HG03565 (cell line): ENCODE results near the gene CHRNA3.
"Not testable (repeated sequence)": the region's sequence is repeated elsewhere in the genome, so short reads cannot be mapped to it uniquely, and the experiment has no call there.

Experiments used
- ATAC-seq: cut with Tn5 transposase; IDR thresholded peaks from one replicate; pipeline ENCODE4 v1.9.1; 2021; ENCODE audit warnings: mild to moderate bottlenecking, moderate library complexity; ENCODE audit not compliant: unreplicated experiment

CHRNA3 gene

DNA sequence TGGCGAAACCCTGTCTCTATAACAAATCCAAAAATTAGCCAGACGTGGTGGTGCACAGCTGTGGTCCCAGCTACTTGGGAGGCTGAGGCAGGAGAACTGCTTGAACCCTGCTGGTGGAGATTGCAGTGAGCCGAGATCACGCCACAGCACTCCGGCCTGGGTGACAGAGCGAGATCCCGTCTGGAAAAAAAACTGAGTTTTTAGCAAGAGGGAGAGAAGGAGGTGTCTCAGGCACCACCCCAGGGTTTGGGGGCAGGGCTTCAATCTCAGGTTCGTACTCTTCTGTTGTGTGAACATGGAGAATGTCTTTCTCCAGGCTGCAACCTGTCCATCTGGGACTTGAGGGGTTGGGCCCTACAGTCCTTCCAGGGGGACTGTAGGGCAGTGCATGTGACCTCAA is 2.7 kb downstream of the CHRNA3 start:
- ATAC-seq, result no peak

DNA sequence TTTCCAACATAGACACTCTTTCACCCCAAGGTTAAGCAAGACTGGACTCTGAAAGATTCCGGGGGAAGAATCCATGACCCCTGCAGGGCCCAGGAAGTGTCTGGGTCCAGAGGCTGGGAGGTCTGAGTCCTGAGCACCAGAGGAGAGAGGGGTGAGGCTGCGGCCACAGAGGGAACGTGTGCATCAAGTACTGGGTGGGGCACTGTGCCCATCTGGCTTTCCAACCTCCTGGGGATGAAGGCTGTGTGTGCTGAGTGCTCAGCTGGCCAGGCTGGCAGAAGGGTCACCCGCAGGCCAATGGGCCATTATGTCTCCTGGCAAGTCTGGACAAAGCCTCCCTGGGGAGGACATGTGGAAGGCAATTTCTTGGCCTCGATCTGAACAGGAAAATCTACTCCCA is 3.3 kb downstream of the CHRNA3 start:
- ATAC-seq, result no peak

DNA sequence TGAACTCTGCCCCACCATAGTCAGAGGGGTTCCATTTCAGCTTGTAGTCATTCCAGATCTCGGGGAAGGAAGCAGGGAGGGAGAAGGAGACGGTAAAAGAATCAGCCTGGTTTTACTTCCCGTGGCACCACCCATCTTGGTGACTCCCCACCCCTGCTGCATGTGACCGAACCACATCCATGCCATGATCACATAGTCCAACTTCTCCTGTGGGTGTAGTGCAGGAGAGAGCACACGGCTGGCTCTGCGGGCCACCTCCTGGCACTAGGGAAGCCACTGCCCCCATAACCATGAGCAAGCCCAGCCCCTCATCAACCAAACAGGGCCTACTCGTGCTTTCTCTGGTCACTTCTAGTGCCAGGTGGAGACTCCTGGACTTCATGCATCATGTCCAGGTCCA is 3.7 kb downstream of the CHRNA3 start:
- no peak for ATAC-seq

DNA sequence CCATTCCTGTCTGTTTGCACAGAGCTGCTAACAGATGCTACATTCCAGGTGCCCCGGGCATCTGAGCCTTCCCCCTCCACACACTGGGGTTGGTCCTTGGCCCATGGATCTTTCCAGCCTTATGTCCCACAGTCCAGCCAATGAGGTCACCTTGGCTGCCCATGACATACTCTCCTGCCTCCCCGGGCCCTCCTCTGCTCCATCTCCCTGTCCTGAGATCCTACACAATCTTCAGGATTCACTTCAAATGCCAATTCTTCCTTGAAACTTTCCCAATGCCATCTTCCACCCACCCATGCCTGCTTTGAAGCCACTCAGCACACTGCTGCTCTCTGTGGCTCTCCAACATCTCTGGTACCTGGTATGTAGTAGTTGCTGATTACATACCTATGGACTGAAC is 4.3 kb downstream of the CHRNA3 start:
- no peak for ATAC-seq

DNA sequence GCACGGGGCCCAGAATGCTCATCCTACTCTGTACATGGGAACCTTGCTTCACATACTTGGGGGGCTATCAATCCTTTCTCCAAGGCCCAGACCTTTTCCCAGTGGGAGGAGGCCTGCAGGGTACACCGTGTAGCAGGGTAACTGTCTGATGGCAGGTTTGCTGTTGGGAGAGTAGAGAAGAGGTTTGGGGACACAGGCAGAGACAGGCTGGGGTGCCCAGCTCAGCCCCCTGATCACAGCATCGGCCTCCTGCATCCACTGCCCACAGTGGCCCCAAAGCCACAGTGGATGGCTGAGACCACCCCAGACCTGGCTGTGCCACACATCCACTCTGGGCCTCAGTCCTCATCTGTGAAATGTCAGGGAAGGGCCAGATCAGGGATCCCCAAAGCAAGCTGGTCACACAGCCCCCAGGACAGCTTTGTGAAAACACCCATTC is 5.6 kb downstream of the CHRNA3 start:
- ATAC-seq, result no peak

DNA sequence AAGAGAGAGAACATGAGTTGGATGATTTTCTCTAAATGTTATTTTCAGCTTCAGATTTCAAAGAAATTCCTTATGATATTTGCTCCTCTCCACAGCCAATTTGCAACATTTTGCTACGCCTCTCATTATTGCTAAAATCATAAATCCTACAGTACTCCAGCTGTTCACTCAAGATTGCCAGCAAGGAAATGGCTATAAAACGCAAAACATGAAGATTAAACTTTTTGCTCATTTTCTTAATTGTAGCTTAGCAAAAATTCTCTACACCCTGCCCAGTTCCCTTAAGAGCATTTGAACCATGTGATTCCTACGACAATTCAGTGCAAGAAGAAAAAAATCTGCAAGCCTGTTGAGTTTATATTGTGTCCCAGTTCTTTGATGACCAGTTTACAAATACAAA is 6.8 kb downstream of the CHRNA3 start:
- ATAC-seq, result no peak

DNA sequence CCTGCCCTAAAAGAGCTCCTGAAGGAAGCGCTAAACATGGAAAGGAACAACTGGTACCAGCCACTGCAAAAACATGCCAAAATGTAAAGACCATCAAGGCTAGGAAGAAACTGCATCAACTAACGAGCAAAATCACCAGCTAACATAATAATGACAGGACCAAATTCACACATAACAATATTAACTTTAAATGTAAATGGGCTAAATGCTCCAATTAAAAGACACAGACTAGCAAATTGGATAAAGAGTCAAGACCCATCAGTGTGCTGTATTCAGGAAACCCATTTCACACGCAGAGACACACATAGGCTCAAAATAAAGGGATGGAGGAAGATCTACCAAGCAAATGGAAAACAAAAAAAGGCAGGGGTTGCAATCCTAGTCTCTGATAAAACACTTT is 11.2 kb downstream of the CHRNA3 start:
- not testable (repeated sequence) for ATAC-seq

DNA sequence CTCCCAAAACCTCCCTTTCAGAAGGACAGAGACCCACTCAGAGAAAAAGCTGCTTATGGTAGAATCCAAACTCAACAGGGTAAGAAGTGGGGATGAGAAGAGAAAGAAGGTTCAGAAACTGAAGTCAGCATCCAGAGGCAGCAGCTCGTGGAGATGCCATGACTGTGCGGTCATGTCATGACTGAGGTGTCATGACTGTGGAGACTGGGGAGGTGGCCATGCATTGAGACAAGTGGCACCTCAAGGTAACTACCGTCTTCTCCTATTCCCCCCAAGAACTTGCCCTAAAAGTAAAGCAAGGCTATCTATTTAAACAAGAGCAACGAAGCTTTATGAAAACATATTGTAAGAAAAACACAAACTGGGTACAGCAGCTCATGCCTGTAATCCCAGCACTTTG is 15.1 kb downstream of the CHRNA3 start:
- no peak for ATAC-seq

DNA sequence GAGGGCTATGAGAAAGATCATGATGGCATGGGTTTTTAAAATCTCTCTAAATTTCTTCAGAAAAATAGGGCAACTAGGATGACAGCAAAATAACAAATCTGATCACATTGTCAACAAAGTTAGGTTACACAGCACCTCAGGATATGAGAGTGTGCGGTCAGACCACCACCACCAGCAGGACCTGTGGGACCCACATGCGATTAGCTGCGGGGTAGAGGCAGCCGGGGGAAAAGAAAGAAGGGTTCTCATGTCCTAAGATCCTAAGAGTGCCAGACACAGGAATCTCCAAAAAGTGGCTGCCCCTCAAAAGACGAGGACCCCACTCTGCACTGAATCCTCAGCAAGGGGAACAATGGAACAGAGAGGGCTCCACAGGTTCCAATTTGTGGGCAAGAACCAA is 15.6 kb downstream of the CHRNA3 start:
- no peak for ATAC-seq

DNA sequence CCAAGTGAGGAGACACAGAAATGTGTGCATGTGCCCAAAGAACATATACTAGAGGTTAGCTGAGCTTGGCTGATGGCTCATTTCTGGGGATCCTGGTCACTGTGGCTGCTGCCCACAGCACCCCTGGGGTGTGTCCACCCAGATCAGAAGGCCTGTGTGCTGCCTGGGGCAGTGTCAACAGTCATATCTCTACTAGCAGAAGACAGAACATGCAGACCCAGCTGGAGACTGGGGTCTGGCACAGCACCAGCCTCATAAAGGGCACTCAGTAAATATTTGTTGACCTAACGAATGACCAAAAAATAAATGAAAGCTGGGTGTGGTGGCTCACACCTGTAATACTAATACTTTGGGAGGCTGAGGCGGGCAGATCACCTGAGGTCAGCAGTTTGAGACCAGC is 16.4 kb downstream of the CHRNA3 start:
- ATAC-seq, result no peak

DNA sequence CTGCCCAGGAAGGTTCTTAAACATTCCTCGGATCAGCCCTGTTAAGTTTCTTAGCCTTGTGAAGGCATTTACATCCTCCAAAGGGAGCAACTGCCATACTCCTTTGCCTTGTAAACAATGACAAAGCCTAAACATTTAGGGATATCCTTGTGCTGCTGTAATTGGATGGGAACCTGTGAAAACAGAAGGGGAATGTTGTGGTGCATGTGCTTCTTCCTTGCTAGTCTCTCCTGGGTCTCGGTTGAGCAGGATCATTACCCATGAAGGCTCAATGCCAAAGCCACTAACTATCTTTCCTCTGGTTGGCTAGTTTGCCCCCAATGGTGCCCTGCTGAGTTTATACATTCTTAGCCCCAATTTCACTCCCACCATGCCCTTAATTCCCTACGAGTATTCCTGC is 17.3 kb downstream of the CHRNA3 start:
- no peak for ATAC-seq

DNA sequence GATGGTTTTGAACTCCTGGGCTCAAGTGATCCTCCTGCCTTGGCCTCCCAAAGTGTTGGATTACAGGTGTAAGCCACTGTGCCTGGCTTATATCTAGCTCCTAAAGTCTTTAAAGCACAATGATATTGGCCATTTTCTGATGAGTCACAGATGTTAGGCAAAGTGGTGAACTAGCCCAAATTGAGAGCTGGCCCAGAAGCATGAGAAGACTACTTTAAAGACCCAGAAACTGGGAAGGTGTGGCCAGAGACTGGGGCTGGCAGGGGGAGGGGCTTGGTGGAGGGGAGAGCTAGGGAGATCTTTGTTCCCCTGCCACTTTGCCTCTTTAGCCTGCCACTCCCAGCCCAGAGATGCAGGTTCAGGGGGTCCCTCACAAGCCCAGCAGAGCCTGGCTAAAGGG is 21.6 kb downstream of the CHRNA3 start:
- ATAC-seq, result no peak

DNA sequence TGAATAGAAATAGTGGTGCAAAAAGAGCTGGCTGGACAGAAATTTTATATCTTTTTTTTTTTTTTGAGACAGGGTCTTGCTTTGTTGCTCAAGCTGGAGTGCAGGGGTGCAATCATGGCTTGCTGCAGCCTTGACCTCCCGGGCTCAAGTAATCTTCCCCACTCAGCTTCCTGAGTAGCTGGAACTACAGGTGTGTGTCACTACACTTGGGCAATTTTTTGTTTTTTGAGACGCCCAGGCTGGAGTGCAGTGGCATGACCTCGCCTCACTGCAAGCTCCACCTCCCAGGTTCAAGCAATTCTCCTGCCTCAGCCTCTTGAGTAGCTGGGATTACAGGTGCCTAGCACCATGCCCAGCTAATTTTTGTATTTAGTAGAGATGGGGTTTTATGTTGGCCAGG is 22.4 kb downstream of the CHRNA3 start:
- no peak for ATAC-seq

DNA sequence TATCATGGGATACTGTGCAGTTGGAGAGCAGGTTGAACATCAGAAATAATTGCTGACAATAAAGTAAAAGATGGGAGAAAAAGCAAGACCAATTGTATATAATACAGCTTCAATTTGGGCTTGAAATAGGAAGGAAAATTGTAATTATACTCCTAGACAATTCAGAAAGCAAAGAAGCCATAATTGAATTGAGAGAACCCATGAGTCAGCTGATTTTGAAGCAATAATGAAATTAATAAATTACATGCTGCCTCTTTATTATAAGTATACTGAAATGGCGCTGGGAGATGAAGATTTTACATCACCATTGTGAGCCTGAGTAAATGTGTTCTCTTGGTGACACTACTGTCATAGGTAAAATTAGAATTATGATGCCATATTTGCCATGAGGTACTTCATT is 23.2 kb downstream of the CHRNA3 start:
- no peak for ATAC-seq

DNA sequence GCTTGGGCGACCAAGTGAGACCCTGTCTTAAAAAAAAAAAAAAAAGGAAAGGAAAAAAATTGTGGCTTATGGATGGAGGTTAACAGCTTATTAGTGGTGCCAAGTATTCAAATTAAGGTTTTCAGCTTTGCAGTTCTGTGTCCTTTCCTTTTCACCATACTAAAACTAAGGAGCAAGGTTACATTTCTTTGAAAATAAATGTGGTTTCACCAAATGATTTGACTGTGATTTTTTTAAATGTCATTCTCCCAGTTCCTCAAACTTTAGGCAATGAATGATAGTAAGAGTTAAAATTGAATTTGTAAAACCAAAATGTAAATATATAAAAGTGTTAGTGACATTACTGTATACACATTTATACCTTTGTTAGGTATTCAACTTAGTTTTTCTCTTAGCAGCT is 45.9 kb downstream of the CHRNA3 start:
- no peak for ATAC-seq

DNA sequence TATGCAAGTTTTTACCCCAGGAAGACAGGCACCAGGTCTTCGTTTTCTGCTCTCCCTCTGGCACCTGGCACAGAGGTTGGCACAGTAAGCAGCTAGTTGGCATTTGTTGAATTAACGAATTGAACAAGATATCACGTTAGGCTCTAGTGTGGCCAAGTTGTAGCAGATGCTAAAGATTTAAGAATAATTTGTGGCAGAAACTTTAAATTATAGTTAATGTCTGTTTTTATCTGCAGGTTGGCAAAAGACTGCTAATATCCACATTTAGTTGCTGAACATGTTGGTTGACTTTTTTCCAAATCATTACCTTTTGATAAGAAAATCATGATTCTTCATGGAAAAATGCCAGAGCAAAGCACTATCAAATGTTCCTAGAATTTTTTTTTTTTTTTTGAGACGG is 47.4 kb downstream of the CHRNA3 start:
- no peak for ATAC-seq

DNA sequence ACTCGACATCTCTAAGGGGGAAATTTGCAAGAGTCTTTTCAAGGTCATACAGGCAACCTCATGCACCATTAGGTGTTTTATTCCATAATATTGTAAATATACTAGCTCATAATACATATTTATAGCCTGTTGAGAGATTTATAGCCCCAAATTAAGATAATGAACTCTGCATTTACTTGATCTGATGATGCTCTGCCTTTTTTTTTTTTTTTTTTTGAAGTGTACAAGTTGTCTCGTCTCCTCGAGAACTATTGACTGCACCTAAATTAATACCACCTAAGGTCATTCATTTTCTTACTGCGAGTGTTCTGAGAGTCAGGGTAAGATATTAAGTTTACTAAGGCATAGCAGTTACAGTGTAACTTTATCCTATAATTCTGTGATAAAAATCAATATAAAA is 49.4 kb downstream of the CHRNA3 start:
- ATAC-seq, result no peak

DNA sequence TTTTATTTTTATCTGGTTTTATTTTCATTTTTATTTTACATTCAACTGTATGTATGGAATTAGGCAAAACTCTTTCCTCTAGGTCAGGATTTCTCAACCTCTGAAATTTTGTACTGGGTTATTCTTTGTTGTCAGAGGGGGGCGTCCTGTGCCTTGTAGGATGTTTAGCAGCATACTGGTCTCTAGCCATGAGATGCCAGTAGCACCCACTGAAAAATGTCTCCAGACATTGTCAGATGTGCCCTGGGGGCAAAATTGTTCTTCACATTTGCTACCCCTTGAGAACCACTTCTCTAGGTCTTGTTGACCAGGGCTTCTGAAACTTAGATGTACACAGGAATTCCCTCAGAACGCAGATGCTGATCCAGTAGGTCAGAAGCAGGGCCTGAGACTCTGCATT is 50.1 kb downstream of the CHRNA3 start:
- ATAC-seq, result no peak

DNA sequence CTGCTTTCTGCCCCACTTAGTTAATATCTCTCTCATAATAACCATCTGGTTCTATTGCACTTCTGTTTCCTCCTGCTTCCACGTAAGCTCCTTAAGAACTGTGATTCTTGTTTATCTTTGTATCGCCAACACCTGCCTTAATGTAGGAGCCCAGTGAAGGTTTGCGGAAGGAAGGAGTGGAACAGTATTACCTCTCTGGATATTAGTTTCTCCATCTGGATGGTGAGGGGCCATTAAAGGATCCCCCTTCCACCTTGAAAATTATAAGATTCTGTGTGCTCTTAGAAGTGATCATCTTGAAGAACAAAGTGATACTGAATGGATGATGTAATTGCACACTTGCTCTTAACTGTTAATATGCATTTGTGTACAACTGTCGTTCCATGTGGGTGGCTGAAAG is 53.3 kb downstream of the CHRNA3 start:
- ATAC-seq, result no peak

DNA sequence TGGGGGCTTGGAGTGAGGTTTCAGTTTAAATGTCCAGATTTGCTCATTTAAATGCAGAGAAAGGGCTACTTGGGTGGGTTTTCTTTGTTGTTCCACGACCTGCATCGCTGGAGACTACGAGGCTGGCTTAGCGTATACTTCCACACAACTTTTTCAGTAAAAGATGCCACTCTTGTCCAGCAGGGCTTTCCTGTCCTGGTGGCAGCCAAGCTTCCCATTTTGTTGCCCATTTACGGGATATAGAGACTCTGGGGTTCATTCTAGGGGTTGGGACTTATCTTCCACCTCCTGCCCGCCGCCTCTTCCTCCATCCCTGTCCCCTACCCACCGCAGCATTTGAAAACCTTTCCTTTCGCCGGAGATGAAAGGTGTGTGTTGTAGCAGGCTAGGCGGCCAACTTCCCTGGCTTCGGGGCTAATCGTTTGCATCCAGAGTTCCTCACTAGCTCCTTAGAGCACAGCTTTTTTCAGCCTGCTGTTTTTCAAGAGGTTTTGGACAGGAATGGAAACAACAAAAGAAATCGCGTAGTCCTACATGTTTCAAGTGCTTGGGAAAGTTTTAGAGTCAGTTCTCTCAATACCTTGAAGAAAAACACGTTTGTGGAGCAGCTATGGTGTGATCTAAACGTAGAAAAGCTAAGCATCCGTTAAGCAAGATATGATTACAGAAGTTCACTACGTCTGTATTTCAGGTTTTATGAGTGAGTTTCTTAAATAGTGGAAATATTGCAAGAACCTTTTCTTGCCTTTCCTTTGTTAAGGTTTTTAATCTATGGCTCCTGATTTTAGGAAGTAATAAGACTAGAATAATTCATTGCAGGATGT is 54.6 kb downstream of the CHRNA3 start:
- no peak for ATAC-seq

DNA sequence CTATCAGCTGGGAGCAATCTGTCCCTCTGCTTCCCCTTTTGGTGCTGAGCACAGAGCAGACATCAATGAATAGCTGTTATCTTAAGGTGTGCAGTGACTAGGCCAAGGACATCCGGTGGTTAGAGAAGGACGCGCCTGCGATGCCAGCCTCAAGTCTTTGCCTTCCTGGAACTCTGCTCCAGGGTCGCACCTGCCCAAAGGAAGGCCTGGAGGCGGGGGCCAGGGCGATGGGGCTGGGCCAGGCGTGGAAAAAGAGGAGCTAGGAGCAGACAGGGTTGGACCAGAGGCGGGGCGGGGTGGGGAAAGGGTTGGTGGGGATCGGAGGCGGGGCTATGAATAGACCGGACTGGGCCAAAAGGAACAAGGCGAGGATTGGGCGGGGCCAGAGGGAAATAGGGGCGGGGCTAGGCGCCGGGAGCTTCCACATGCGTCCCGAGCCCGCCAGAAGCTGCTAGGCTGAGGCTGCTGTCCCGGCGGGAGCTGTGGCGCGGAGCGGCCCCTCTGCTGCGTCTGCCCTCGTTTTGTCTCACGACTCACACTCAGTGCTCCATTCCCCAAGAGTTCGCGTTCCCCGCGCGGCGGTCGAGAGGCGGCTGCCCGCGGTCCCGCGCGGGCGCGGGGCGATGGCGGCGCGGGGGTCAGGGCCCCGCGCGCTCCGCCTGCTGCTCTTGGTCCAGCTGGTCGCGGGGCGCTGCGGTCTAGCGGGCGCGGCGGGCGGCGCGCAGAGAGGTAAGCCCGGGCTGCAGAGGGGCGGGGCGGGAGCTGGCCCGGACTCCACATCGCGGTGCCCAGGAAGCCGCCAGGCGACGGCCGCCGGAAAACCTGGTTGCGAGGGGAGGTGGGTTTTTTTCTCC is 55.5 kb downstream of the CHRNA3 start, which contains the start of gene CHRNA5:
TSS of gene CHRNA5 (plus strand) at position 424 of the 854 bp plus-strand sequence. CDS start at position 624, 200 bp downstream.
- ATAC-seq, result peak; percentile 65

DNA sequence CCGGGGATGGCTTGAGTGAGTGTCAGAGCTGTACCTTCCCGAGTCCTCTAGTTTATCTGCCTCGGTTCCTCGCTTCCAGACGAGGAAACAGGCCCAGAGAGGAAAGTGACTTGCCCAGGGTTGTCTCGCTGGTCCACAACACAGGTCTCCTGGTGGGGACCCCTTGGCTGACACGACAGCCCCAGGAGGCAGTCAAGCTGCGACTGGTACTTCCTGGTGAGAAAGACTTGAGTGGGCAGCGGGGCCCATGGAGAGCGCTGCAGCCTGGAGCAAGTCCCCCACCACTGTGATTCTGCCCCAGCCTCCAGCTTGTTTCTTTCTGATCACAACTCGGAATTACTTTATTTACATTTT is 56.1 kb downstream of the CHRNA3 start:
- ATAC-seq, result no peak
